Pancreas (tissue), 10 donors: ENCODE data around the gene SH2D2A. TPM values are rescaled to one million over a fixed set of nuclear protein-coding genes. Genes with fewer than 3 reads are reported as not detected.

ENCODE experiments used
- ATAC-seq, 4 donors: fragments of 200-7000 bp; cut with Tn5 transposase; one replicate each; pipeline versions ENCODE4 v1.8.0 to v1.9.1; 2020; ENCODE audit warnings: mild to moderate bottlenecking in 4 of 4, moderate library complexity in 4 of 4
- DNase-seq, 6 donors: peaks; one replicate each; pipeline ENCODE4 v3.0.0-alpha.2; 2020
- FAIRE-seq: peaks from 2 replicates; lab custom pipeline; 2012; peaks lifted over from hg19 to GRCh38; lab: Jason Lieb, UNC
- H3K27ac ChIP-seq, 4 donors: fragments of 200-600 bp; sonication (generic); 1 replicate in 3 of 4; 2 replicates in 1 of 4; pipeline versions ENCODE4 v1.5.0 to v1.8.0; 2020
- H3K27me3 ChIP-seq, 4 donors: fragments of 200-600 bp; one replicate each; pipeline ENCODE4 v1.8.0; 2021
- H3K36me3 ChIP-seq, 3 donors: fragments of 200-600 bp; sonication (generic) in 1 of 3; one replicate each; pipeline versions ENCODE4 v1.5.0 to v1.8.0; 2020 to 2021
- H3K4me1 ChIP-seq, 3 donors: fragments of 200-600 bp; one replicate each; pipeline ENCODE4 v1.8.0; 2021
- H3K4me3 ChIP-seq, 4 donors: fragments of 200-600 bp; sonication (generic) in 2 of 4; one replicate each; pipeline versions ENCODE4 v1.5.0 to v1.8.0; 2020 to 2021
- H3K9me3 ChIP-seq, 4 donors: fragments of 200-600 bp; one replicate each; pipeline ENCODE4 v1.8.0; 2021
- WGBS, 2 donors: extraction: QIAGEN DNeasy Blood & Tissue Kit; methylation state at CpG; one replicate each; pipeline ENCODE4 v1.1.7; 2013; 5-methylcytosine and 5-hydroxymethylcytosine counted together
- intact Hi-C, 3 donors: fragments of 100-400 bp; cut with DNase I; formaldehyde crosslinking; loops; one replicate each; pipeline versions ENCODE4 v1.11.1 to v1.14.2; 2022
- polyA plus RNA-seq, 2 donors: library from polyadenylated mRNA; stranded (reverse); fragments of 200-250 nt; gene quantifications; one replicate each; pipeline ENCODE4 v1.2.3, GENCODE V29; 2013
- total RNA-seq, 6 donors: library from RNA; stranded (reverse); fragmentation: NEBNext Ultra II Directional in 4 of 6; extraction: Animal tissue kit (Norgen Biotek cat#: 25700) in 4 of 6; gene quantifications; one replicate each; pipeline versions ENCODE4 v1.2.1 to v1.2.4, GENCODE V29; 2021 to 2023
- TF ChIP-seq, protein P1 (sequence below), 4 donors: fragments of 200-600 bp; sonication (generic) in 3 of 4; IDR thresholded peaks; one replicate each; pipeline versions ENCODE4 v1.5.0 to v1.8.0; 2021; ENCODE audit warnings: antibody characterized with exemption in 4 of 4
- donor health status: healthy with polysubstance abuse.
- donor health status: DM: no; HTN: no; CAD: no; lungs with moderate emphysema.
- donor health status: DM: no; HTN: no; CAD: no.
- donor health status: control.
- donor health status: control.
- donor health status: Bipolar disorder and iron deficiency.
- donor health status: DM: yes; HTN: yes; CAD: no.
- donor health status: DM: no; HTN: no; CAD: no.
- donor health status: DM: no; HTN: no; CAD: no.
- donor health status: DM: yes; HTN: yes; CAD: no.

SH2D2A gene
- total and polyA plus RNA-seq, 8 donors: 0.16 to 1.5 (median 0.71) TPM

DNA sequence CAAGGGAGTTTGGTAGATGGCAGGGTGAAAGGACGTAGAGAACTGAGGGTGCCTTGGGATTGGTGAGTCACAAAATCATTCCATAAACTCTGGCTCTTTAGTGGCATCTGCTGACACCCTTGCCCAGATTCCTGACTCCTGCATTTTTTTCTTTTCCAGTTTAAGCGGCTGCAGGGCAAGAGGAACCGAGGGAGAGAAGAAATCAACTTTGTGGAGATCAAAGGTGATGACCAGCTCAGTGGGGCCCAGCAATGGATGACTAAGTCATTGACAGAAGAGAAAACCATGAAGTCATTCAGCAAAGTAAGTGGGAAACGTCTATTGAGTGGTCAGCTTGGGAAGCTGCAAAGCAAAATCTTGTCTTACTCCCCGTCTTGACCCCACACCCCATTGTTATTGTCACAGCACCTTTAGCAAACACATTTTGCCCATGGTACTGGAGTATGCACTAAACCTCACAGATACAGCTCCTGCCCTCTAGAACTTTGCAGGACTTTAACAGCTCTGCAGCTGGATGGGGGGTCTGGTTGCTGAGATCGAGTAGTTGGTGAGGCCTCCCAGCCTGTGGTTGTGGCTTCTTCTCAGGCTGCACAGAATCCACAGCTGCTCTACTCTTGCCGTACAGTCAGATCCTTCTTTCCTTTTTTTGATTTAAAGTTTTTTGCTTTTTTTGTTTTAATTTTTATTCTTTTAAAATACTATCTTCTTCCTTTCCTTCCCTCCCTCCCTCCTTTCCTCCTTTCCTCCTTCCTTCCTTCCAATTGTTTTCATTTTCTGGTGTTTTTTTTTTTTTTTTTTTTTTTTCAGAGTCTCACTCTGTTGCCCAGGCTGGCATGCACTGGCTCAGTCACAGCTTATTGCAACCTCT is 21.9 kb downstream of the SH2D2A start:
- Histone ChIP-seq H3K27ac (no peak overlapping the region), H3K36me3 (peaks cover 0 to 86% (median 35%) of the 10 kb centered on the region in 3 donors), H3K27me3 (no peaks in the 10 kb centered on the region), H3K4me1 (no peaks in the 10 kb centered on the region), H3K9me3 (no peaks in the 10 kb centered on the region), H3K4me3 (no peak overlapping the region)
- intact Hi-C loops: no loop called here
- TF ChIP-seq, protein P1, sequence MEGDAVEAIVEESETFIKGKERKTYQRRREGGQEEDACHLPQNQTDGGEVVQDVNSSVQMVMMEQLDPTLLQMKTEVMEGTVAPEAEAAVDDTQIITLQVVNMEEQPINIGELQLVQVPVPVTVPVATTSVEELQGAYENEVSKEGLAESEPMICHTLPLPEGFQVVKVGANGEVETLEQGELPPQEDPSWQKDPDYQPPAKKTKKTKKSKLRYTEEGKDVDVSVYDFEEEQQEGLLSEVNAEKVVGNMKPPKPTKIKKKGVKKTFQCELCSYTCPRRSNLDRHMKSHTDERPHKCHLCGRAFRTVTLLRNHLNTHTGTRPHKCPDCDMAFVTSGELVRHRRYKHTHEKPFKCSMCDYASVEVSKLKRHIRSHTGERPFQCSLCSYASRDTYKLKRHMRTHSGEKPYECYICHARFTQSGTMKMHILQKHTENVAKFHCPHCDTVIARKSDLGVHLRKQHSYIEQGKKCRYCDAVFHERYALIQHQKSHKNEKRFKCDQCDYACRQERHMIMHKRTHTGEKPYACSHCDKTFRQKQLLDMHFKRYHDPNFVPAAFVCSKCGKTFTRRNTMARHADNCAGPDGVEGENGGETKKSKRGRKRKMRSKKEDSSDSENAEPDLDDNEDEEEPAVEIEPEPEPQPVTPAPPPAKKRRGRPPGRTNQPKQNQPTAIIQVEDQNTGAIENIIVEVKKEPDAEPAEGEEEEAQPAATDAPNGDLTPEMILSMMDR (IDR thresholded peaks at IDR 0.05): no peak
- 77 to 87% methylated on average over 7 of the region's 7 CpGs for WGBS, 2 donors
- FAIRE-seq: no peak
- DNase-seq: no peak
- ATAC-seq: no peak

DNA sequence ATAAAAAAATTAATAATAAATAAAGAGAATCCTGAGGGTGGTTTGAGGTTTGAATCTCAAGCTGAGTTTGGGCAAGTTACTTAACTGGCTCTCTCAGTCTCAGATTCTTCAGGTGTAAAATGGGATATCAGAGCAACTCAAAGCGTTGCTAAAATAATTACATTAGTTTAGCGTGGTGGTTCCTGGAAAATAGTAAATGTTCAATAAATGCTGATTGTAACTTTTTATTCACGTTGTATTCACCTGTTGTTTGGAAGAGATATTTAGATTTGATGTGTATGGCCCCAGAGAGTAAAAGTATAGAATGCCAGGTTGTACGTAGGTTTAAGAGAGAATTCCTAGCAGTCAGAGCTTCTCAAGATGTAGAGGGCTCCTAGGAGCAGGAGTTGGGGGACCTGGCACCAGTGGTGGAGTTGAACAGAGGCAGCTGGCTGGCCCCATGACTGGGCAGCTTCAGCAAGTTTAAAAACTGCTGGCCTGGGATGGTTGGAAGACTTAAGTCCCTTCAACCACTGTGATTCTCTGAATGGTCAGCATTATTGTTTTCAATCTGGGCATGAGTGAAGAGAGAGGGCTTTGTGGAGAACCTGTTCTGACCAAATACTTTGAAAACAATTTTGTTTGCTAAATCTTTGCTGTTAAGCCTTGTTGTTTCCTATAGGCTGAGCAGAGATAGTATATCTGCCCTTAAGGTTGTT is 26.9 kb downstream of the SH2D2A start:
- Histone ChIP-seq H3K36me3 (peaks cover 0 to 62% (median 15%) of the 10 kb centered on the region in 3 donors), H3K4me3 (no peak overlapping the region), H3K27me3 (no peaks in the 10 kb centered on the region), H3K4me1 (no peaks in the 10 kb centered on the region), H3K9me3 (no peaks in the 10 kb centered on the region), H3K27ac (no peak overlapping the region)
- intact Hi-C loops: no loop called here
- ATAC-seq (no peak), FAIRE-seq (no peak), DNase-seq (no peak)
- TF ChIP-seq, protein P1 (IDR thresholded peaks at IDR 0.05): no peak
- 82 to 89% methylated on average over 4 of the region's 4 CpGs for WGBS, 2 donors

DNA sequence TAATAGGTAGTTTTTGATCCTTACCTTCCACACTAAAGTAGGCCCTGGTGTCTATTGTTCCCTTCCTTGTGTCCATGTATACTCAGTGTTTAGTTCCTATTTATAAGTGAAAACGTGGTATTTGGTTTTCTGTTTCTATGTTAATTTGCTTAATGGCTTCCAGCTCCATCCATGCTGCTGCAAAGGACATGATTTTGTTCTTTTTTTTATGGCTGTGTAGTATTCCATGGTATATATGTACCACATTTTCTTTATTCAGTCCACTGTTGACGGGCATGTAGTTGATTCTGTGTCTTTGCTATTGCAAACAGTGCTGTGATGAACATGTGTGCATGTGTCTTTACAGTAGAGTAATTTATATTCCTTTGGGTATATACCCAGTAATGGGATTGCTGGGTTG is 28.5 kb downstream of the SH2D2A start:
- Histone ChIP-seq H3K4me3 (no peak overlapping the region), H3K4me1 (no peaks in the 10 kb centered on the region), H3K36me3 (peaks cover 0 to 57% (median 8%) of the 10 kb centered on the region in 3 donors), H3K27ac (no peak overlapping the region), H3K27me3 (no peaks in the 10 kb centered on the region), H3K9me3 (no peaks in the 10 kb centered on the region)
- 90 to 95% methylated on average over 2 of the region's 2 CpGs for WGBS, 2 donors
- DNase-seq (no peak), FAIRE-seq (no peak), ATAC-seq (no peak)
- intact Hi-C loops: no loop called here
- TF ChIP-seq, protein P1 (IDR thresholded peaks at IDR 0.05): no peak

DNA sequence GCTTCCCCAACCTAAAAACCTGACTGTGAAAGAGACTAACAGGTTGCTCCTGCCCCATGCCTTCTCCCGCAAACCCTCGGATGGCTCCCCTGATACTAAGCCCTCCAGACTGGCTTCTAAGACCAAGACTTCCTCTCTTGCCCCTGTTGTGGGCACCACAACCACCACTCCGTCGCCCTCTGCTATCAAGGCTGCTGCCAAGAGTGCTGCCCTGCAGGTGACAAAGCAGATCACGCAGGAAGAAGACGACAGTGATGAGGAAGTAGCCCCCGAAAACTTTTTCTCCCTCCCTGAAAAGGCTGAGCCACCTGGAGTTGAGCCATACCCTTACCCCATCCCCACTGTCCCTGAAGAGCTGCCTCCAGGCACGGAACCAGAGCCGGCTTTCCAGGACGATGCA is 30.0 kb downstream of the SH2D2A start:
- H3K27ac ChIP-seq: no peak overlapping the region
- 91 to 92% methylated on average over 10 of the region's 10 CpGs for WGBS, 2 donors
- DNase-seq (no peak), FAIRE-seq (no peak), ATAC-seq (no peak)
- H3K36me3 ChIP-seq: peaks cover 0 to 42% (median 11%) of the 10 kb centered on the region in 3 donors
- H3K9me3 ChIP-seq: no peaks in the 10 kb centered on the region
- H3K27me3 ChIP-seq: no peaks in the 10 kb centered on the region
- intact Hi-C loops: no loop called here
- H3K4me3 ChIP-seq: no peak overlapping the region
- TF ChIP-seq, protein P1 (IDR thresholded peaks at IDR 0.05): no peak
- H3K4me1 ChIP-seq: no peaks in the 10 kb centered on the region
